Esophagus muscularis mucosa (tissue), 3 donors: ENCODE results near the gene IL32.

Source experiments
- CTCF ChIP-seq, 3 experiments: fragments of 200-600 bp in 2 of 3; fragments of 450-650 bp in 1 of 3; sonication (generic) in 2 of 3; IDR thresholded peaks; one replicate each; pipeline ENCODE4 v1.5.1; 2017 to 2019; ENCODE audit warnings: antibody characterized with exemption in 3 of 3, mild to moderate bottlenecking in 2 of 3, moderate library complexity in 1 of 3
- POLR2AphosphoS5 ChIP-seq, 2 donors: sonication (generic); formaldehyde crosslinking; IDR thresholded peaks; one replicate each; pipeline ENCODE4 v1.6.1; 2017; ENCODE audit warnings: antibody characterized with exemption in 2 of 2

- TF ChIP-seq POLR2AphosphoS5 (IDR thresholded peaks at IDR 0.05), result no peak
- TF ChIP-seq CTCF (IDR thresholded peaks at IDR 0.05), result peak; percentile 21 to 45 (median 28)
Measured at GRCh38 chr16:3094289-3095027, 29.0 kb downstream of the IL32 start.
